Measurements from ENCODE around the gene GPR135.

GRCh38 chr14:59509101-59509500, 43.9 kb upstream of the GPR135 start:
- TF ChIP-seq CTCF (IDR thresholded peaks at IDR 0.05): no peak
- TF ChIP-seq POLR2AphosphoS5 (IDR thresholded peaks at IDR 0.05): no peak
- no peak for TF ChIP-seq POLR2A (IDR thresholded peaks at IDR 0.05)
